ENCODE data around the gene FRMD5. TPM values are rescaled to one million over a fixed set of nuclear protein-coding genes. Genes with fewer than 3 reads are reported as not detected.

The FRMD5 gene
- total RNA-seq, 1 donor from 2014 or later = 0.12 TPM

DNA sequence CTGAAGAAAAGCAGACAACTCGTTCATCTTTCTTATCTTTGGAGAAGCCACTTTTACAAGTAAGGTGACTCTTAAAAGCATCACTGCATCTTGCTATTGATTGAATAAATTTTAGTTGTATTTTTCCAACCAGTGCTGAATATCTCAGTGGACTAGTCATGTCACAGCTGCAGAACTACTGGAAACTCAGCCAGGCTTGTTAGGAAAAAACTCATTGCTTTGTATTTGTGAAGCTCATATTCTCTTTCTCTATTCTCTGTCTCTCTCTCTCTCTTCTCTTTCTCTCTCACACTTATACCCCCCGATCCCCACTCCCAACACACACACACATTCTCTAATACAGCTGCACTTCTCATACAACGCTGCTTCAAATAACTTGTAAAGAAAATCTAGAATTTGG is 264.0 kb downstream of the FRMD5 start:
- TF ChIP-seq, protein P1, sequence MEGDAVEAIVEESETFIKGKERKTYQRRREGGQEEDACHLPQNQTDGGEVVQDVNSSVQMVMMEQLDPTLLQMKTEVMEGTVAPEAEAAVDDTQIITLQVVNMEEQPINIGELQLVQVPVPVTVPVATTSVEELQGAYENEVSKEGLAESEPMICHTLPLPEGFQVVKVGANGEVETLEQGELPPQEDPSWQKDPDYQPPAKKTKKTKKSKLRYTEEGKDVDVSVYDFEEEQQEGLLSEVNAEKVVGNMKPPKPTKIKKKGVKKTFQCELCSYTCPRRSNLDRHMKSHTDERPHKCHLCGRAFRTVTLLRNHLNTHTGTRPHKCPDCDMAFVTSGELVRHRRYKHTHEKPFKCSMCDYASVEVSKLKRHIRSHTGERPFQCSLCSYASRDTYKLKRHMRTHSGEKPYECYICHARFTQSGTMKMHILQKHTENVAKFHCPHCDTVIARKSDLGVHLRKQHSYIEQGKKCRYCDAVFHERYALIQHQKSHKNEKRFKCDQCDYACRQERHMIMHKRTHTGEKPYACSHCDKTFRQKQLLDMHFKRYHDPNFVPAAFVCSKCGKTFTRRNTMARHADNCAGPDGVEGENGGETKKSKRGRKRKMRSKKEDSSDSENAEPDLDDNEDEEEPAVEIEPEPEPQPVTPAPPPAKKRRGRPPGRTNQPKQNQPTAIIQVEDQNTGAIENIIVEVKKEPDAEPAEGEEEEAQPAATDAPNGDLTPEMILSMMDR (IDR thresholded peaks at IDR 0.05) = no peak
- Histone ChIP-seq H3K9me3 (no peaks in the 10 kb centered on the region), H3K4me1 (no peaks in the 10 kb centered on the region), H3K27ac (no peak overlapping the region), H3K36me3 (no peaks in the 10 kb centered on the region), H3K27me3 (ENCODE audit: low read depth) (peaks cover 8% of the 10 kb centered on the region), H3K4me3 (no peak overlapping the region)
- DNase-seq (no peak), ATAC-seq (no peak)
- intact Hi-C loops (cut with DNase I) = no loop called here

DNA sequence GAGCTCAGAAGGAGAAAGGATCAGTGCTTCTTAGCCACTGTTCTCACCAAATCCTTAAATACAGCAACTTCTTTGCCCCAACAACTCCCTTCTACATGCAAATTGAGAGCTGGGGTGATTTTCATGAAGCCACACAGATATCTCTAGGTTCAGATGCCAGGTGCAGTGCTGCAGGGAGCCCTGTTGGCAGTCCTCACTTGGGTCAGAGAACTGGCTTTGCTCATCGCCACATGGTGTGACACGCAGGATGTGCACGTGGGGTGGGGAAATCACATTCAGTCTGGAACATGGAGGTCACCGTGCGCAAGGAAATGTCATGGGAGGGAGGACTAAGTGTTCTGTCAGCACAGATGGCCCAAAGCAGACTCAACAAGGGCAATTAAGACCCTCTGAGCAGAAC is 264.5 kb downstream of the FRMD5 start:
- intact Hi-C loops (cut with DNase I) = no loop called here
- TF ChIP-seq, protein P1 (IDR thresholded peaks at IDR 0.05) = no peak
- DNase-seq = no peak
- Histone ChIP-seq H3K9me3 (no peaks in the 10 kb centered on the region), H3K36me3 (no peaks in the 10 kb centered on the region), H3K4me3 (no peak overlapping the region), H3K27ac (no peak overlapping the region), H3K4me1 (no peaks in the 10 kb centered on the region), H3K27me3 (ENCODE audit: low read depth) (peaks cover 8% of the 10 kb centered on the region)
- ATAC-seq = no peak

DNA sequence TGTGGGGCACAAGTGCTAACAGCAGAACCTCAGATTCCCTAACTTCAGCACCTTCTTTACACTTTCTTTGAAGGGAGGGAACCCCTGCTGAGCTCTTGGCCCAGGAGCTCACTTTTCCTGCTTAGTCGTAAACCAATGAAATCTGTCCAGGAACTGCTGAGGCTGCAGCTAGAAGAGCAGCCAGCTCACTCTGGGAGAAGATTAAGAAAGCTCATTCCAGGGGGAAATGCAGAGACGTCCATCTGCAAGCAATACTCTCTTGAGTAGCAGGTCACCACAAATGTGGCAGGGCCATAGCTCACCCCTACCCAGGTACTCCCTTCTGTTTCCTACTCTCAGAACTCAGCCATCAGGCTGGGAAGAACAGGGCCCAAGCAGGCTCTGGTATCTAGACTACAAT is 265.0 kb downstream of the FRMD5 start:
- intact Hi-C loops (cut with DNase I) = no loop called here
- no peak for DNase-seq
- no peak overlapping the region for H3K27ac ChIP-seq

DNA sequence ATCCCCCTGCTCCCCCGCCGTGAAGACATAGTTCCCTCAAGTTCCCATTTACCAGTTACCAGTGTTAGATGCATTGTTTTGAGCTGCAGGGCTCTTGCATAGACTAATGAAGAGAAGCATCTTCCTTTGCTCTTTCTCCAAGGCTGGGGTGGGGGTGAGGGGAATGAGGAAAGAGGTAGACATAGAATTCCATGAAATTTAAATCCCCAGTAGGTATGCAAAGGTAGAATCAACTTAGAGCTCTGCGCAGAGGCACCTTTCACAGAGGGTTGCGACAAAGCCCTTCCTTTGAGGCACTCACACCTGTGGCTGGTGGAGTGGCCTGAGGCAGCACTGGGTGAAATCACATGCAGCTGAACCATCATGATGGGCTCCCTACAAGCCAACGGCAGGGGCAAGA is 266.9 kb downstream of the FRMD5 start:
- Histone ChIP-seq H3K27me3 (ENCODE audit: low read depth) (peaks cover 5% of the 10 kb centered on the region), H3K36me3 (no peaks in the 10 kb centered on the region), H3K9me3 (no peaks in the 10 kb centered on the region), H3K27ac (no peak overlapping the region), H3K4me1 (no peaks in the 10 kb centered on the region), H3K4me3 (no peak overlapping the region)
- no peak for DNase-seq
- TF ChIP-seq, protein P1 (IDR thresholded peaks at IDR 0.05) = no peak
- ATAC-seq = no peak
- intact Hi-C loops (cut with DNase I) = no loop called here

More for the DNA sequence above, 265.0 kb downstream of the FRMD5 start:
- Histone ChIP-seq H3K27me3 (ENCODE audit: low read depth) (peaks cover 8% of the 10 kb centered on the region), H3K4me1 (no peaks in the 10 kb centered on the region), H3K9me3 (no peaks in the 10 kb centered on the region), H3K36me3 (no peaks in the 10 kb centered on the region), H3K4me3 (no peak overlapping the region)
- no peak for ATAC-seq
- TF ChIP-seq, protein P1 (IDR thresholded peaks at IDR 0.05) = no peak

DNA sequence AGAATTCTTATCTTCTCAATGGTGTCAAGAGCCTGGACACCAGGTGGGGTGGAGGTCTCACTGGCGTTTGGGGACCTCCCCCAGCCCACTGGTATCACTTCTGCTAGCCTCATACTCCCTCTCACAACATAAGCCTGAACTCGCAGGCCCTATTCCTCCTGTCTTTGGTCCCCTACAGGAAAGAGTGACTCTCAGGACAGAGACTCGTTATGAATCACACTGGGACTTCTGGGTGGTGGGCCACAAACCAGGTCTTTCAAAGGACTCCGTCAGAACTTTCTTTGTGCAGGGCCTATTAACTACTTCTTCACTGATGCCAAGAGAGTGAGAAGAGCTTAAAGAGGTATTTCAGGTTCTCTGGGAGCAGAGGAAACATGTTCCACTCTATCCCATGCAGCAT is 267.9 kb downstream of the FRMD5 start:
- TF ChIP-seq, protein P1 (IDR thresholded peaks at IDR 0.05) = no peak
- intact Hi-C loops (cut with DNase I) = no loop called here
- Histone ChIP-seq H3K36me3 (no peaks in the 10 kb centered on the region), H3K9me3 (no peaks in the 10 kb centered on the region), H3K4me1 (no peaks in the 10 kb centered on the region), H3K27me3 (ENCODE audit: low read depth) (peaks cover 5% of the 10 kb centered on the region), H3K27ac (no peak overlapping the region), H3K4me3 (no peak overlapping the region)
- DNase-seq (no peak), ATAC-seq (no peak)

DNA sequence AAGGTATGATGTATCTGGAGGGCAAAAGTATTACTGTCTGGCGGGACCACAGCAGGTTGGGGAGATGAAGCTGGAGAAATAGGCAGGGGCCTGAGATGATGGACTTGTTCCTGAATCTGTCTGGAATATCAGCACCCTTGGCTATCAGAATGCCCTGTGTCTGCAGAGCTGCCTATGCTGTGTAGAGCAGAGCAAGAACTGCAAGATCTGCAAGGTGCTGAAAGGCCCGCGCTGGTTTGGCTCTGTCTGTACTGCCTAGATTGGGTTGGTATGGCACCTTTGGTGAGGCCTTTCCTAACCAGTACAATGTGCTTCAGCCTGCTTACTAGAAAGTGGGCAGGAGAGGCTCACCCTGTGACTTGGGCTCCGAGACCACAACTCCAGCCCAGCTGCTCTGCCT is 271.5 kb downstream of the FRMD5 start:
- Histone ChIP-seq H3K27me3 (ENCODE audit: low read depth) (peaks cover 4% of the 10 kb centered on the region), H3K4me3 (no peak overlapping the region), H3K27ac (no peak overlapping the region), H3K36me3 (no peaks in the 10 kb centered on the region), H3K9me3 (no peaks in the 10 kb centered on the region), H3K4me1 (no peaks in the 10 kb centered on the region)
- TF ChIP-seq, protein P1 (IDR thresholded peaks at IDR 0.05) = no peak
- ATAC-seq (no peak), DNase-seq (no peak)
- intact Hi-C loops (cut with DNase I) = no loop called here

All from lower lobe of right lung (tissue), 2 donors.